HCT116 (cell line): ENCODE measurements around the gene AOPEP. TPM values are rescaled to one million over a fixed set of nuclear protein-coding genes. Genes with fewer than 3 reads are reported as not detected.

ENCODE experiments used
- ATAC-seq: fragments of 200-7000 bp; cut with Tn5 transposase; 2 replicates; pipeline ENCODE4 v1.9.1; 2020; ENCODE audit warnings: mild to moderate bottlenecking, moderate library complexity
- BruUV-seq: library from RNA; stranded (reverse); fragments of 400-500 nt; replicated peaks from 2 replicates; lab custom pipeline; 2021; lab: Mats Ljungman, UMichigan
- CTCF ChIA-PET: fragments of 300-600 bp; sonication (Branson Sonifier 250); formaldehyde crosslinking; loops from one replicate; lab custom pipeline; 2021; ENCODE audit warnings: antibody characterized with exemption; lab: Charles Lee
- POLR2A ChIA-PET: fragments of 300-600, 350-600 bp; sonication (Branson Sonifier 250); formaldehyde crosslinking; loops from one replicate; lab custom pipeline; 2021; ENCODE audit warnings: antibody characterized with exemption; lab: Charles Lee
- RAD21 ChIA-PET, 2 experiments: fragments of 300-600 bp; sonication (Branson Sonifier 250); formaldehyde crosslinking; loops; one replicate each; lab custom pipeline; 2023; ENCODE audit warnings: low total read pairs in 2 of 2; ENCODE audit not compliant: uncharacterized antibody in 2 of 2, unreplicated experiment in 2 of 2, low non-redundant PET in 1 of 2; lab: Charles Lee
- DNase-seq: peaks from one replicate; pipeline ENCODE4 v3.0.0-alpha.2; 2010; ENCODE audit warnings: low read depth, low spot score
- H2AFZ ChIP-seq: fragments of 200-600 bp; shearing (Covaris generic), sonication (generic); 2 replicates; pipeline ENCODE4 v1.6.1; 2017; ENCODE audit warnings: low read depth, mixed run types, mixed read lengths, antibody characterized with exemption, low read length; ENCODE audit not compliant: poor library complexity, severe bottlenecking
- H3K27ac ChIP-seq: 2 replicates; pipeline ENCODE4 v1.5.1; 2012; ENCODE audit warnings: low read depth, low read length
- H3K27me3 ChIP-seq: fragments of 200-600 bp; sonication (generic); 2 replicates; pipeline ENCODE4 v1.6.1; 2016; ENCODE audit warnings: mixed run types, low read length, mixed read lengths; ENCODE audit not compliant: insufficient read depth
- H3K36me3 ChIP-seq, 2 experiments: fragments of 200-500 bp in 1 of 2; fragments of 200-600 bp in 1 of 2; sonication (Bioruptor generic) in 1 of 2; sonication (generic) in 1 of 2; 2 replicates each; pipeline versions ENCODE4 v1.5.1 to v1.6.1; 2014 to 2016; ENCODE audit warnings: low read length in 2 of 2, inconsistent platforms in 1 of 2, mixed read lengths in 1 of 2, mixed run types in 1 of 2; ENCODE audit not compliant: insufficient read depth in 2 of 2, control insufficient read depth in 1 of 2
- H3K4me1 ChIP-seq, 2 experiments: fragments of 200-600 bp in 1 of 2; sonication (generic) in 1 of 2; 2 replicates each; pipeline versions ENCODE4 v1.5.1 to v1.6.1; 2012 to 2017; ENCODE audit warnings: low read length in 2 of 2, inconsistent platforms in 1 of 2, mild to moderate bottlenecking in 1 of 2, mixed read lengths in 1 of 2, mixed run types in 1 of 2, moderate library complexity in 1 of 2; ENCODE audit not compliant: insufficient read depth in 2 of 2, control insufficient read depth in 1 of 2
- H3K4me2 ChIP-seq: fragments of 200-600 bp; sonication (generic); 2 replicates; pipeline ENCODE4 v1.6.1; 2017; ENCODE audit warnings: mixed run types, low read length, mixed read lengths
- H3K4me3 ChIP-seq, 2 experiments: fragments of 200-600 bp in 1 of 2; sonication (generic) in 1 of 2; replicated peaks in 1 of 2; 2 replicates each; pipeline ENCODE4 v1.5.1; 2011 to 2016; ENCODE audit warnings: low read length in 2 of 2, control low read depth in 1 of 2, low read depth in 1 of 2, mild to moderate bottlenecking in 1 of 2, mixed read lengths in 1 of 2, mixed run types in 1 of 2
- H3K79me2 ChIP-seq: fragments of 200-600 bp; sonication (generic); 2 replicates; pipeline ENCODE4 v1.6.1; 2017; ENCODE audit warnings: mild to moderate bottlenecking, mixed run types, low read length, moderate library complexity, mixed read lengths; ENCODE audit not compliant: insufficient read depth
- H3K9ac ChIP-seq: fragments of 200-600 bp; sonication (generic); 2 replicates; pipeline ENCODE4 v1.6.1; 2016; ENCODE audit warnings: low read length, mixed read lengths
- H3K9me2 ChIP-seq: fragments of 200-600 bp; sonication (generic), shearing (Covaris generic); 2 replicates; pipeline ENCODE4 v1.6.1; 2017; ENCODE audit warnings: mixed run types, mild to moderate bottlenecking, moderate library complexity; ENCODE audit not compliant: insufficient read depth
- H3K9me3 ChIP-seq, 2 experiments: fragments of 200-500 bp in 1 of 2; fragments of 200-600 bp in 1 of 2; sonication (Bioruptor generic) in 1 of 2; sonication (generic) in 1 of 2; 2 replicates each; pipeline ENCODE4 v1.6.1; 2014 to 2017; ENCODE audit warnings: low read length in 2 of 2, mixed read lengths in 2 of 2, inconsistent platforms in 1 of 2, low read depth in 1 of 2, mild to moderate bottlenecking in 1 of 2, mixed run types in 1 of 2, moderate library complexity in 1 of 2; ENCODE audit not compliant: control insufficient read depth in 1 of 2, insufficient read depth in 1 of 2
- H4K20me1 ChIP-seq: fragments of 200-600 bp; sonication (generic), shearing (Covaris generic); 2 replicates; pipeline ENCODE4 v1.6.1; 2017; ENCODE audit warnings: mixed run types, mild to moderate bottlenecking, moderate library complexity; ENCODE audit not compliant: insufficient read depth
- CBX3 ChIP-seq: IDR thresholded peaks from 2 replicates; pipeline ENCODE4 v1.6.1; 2012; ENCODE audit warnings: low read depth
- ELF1 ChIP-seq: IDR thresholded peaks from 2 replicates; pipeline ENCODE4 v1.6.1; 2012; ENCODE audit warnings: low read depth, borderline replicate concordance
- EZH2 ChIP-seq: fragments of 200-600 bp; sonication (generic); IDR thresholded peaks from 2 replicates; pipeline ENCODE4 v1.6.1; 2017; ENCODE audit warnings: antibody characterized with exemption, mixed run types
- EZH2phosphoT487 ChIP-seq: fragments of 200-600 bp; IDR thresholded peaks from 2 replicates; pipeline ENCODE4 v1.6.1; 2018; ENCODE audit warnings: antibody characterized with exemption, borderline replicate concordance
- JUND ChIP-seq: IDR thresholded peaks from 2 replicates; pipeline ENCODE4 v1.6.1; 2012
- POLR2A ChIP-seq: IDR thresholded peaks from 2 replicates; pipeline ENCODE4 v1.7.0; 2011; ENCODE audit warnings: borderline replicate concordance; ENCODE audit not compliant: insufficient read depth, insufficient read length; ENCODE audit errors: extremely low read depth
- POLR2AphosphoS5 ChIP-seq: IDR thresholded peaks from 2 replicates; pipeline ENCODE4 v1.6.1; 2011; ENCODE audit warnings: mild to moderate bottlenecking, low read depth, low read length, moderate library complexity
- RAD21 ChIP-seq: IDR thresholded peaks from 2 replicates; pipeline ENCODE4 v1.6.1; 2012; ENCODE audit warnings: low read depth, mild to moderate bottlenecking
- SIN3A ChIP-seq: IDR thresholded peaks from 2 replicates; pipeline ENCODE4 v1.6.1; 2012; ENCODE audit warnings: low read depth
- SRF ChIP-seq: IDR thresholded peaks from 2 replicates; pipeline ENCODE4 v1.6.1; 2012; ENCODE audit warnings: low read depth
- TCF7L2 ChIP-seq: IDR thresholded peaks from 2 replicates; pipeline ENCODE4 v1.7.0; 2011; ENCODE audit warnings: borderline replicate concordance, inconsistent platforms; ENCODE audit not compliant: insufficient read depth, insufficient read length; ENCODE audit errors: extremely low read depth
- ZFX ChIP-seq: fragments of 450-650 bp; IDR thresholded peaks from 2 replicates; pipeline ENCODE4 v1.6.1; 2017
- ZNF274 ChIP-seq: fragments of 200-500 bp; sonication (Bioruptor generic); IDR thresholded peaks from 2 replicates; pipeline ENCODE4 v1.6.1; 2014; ENCODE audit warnings: mild to moderate bottlenecking, low read depth, low read length, inconsistent platforms
- intact Hi-C: fragments of 100-400 bp; cut with micrococcal nuclease; formaldehyde crosslinking; loops from 2 replicates; pipeline ENCODE4 v1.10.0; 2022
- total RNA-seq: library from RNA; stranded (reverse); gene quantifications from one replicate; pipeline ENCODE4 v1.2.1, GENCODE V29; 2021; ENCODE audit not compliant: unreplicated experiment
- TF ChIP-seq, protein P1 (sequence below): IDR thresholded peaks from 2 replicates; pipeline ENCODE4 v1.6.1; 2012; ENCODE audit warnings: low read depth
- TF ChIP-seq, protein P2 (sequence below): IDR thresholded peaks from 2 replicates; pipeline ENCODE4 v1.6.1; 2012
- TF ChIP-seq, protein P3 (sequence below): IDR thresholded peaks from 2 replicates; pipeline ENCODE4 v1.6.1; 2011; ENCODE audit warnings: mild to moderate bottlenecking, low read length, moderate library complexity; ENCODE audit not compliant: insufficient replicate concordance; ENCODE audit errors: extremely low read depth
- TF ChIP-seq, protein P4 (sequence below), 3 experiments: fragments of 200-600 bp in 1 of 3; sonication (generic) in 1 of 3; IDR thresholded peaks in 2 of 3; conservative IDR thresholded peaks in 1 of 3; 2 replicates each; pipeline ENCODE4 v1.5.1; 2012 to 2017; ENCODE audit warnings: low read depth in 2 of 3, low read length in 2 of 3, antibody characterized with exemption in 1 of 3, borderline replicate concordance in 1 of 3, control low read depth in 1 of 3, mild to moderate bottlenecking in 1 of 3, mixed read lengths in 1 of 3, mixed run types in 1 of 3, moderate library complexity in 1 of 3; ENCODE audit not compliant: insufficient read depth in 1 of 3

Gene AOPEP
- total RNA-seq, 1 experiment from 2014 or later, result 15.1 TPM

DNA sequence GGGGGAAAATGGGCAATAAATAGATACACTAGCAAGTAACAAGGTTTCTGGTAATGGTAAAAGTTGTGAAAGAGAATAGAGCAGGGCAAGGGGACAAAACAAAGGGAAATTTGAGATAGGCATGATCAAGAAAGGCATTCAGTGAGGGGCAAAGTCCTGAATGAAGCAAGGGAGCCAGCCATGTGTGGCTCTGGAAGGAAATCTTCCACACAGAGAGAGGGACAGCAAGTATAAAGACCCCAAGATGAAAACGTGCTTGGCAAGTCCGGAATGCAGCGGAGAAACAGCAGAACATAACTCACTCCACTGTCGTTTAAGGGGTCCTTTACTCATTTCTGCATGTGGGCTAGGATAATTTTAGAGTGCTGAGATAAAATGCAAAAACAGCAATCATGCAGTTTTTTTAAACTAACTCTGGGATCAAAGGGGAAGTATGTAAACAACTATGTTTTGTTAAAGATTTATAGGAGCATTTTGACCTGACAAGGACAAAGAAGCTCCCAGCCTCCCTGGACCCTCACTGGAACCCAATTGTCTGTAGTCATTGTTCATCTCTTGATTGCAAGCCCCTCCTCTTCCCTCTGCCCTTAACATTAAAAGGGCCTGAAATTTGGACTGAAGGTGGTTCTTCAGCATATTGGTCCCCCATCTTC, 22.9 kb upstream of the AOPEP start:
- TF ChIP-seq, protein P1, sequence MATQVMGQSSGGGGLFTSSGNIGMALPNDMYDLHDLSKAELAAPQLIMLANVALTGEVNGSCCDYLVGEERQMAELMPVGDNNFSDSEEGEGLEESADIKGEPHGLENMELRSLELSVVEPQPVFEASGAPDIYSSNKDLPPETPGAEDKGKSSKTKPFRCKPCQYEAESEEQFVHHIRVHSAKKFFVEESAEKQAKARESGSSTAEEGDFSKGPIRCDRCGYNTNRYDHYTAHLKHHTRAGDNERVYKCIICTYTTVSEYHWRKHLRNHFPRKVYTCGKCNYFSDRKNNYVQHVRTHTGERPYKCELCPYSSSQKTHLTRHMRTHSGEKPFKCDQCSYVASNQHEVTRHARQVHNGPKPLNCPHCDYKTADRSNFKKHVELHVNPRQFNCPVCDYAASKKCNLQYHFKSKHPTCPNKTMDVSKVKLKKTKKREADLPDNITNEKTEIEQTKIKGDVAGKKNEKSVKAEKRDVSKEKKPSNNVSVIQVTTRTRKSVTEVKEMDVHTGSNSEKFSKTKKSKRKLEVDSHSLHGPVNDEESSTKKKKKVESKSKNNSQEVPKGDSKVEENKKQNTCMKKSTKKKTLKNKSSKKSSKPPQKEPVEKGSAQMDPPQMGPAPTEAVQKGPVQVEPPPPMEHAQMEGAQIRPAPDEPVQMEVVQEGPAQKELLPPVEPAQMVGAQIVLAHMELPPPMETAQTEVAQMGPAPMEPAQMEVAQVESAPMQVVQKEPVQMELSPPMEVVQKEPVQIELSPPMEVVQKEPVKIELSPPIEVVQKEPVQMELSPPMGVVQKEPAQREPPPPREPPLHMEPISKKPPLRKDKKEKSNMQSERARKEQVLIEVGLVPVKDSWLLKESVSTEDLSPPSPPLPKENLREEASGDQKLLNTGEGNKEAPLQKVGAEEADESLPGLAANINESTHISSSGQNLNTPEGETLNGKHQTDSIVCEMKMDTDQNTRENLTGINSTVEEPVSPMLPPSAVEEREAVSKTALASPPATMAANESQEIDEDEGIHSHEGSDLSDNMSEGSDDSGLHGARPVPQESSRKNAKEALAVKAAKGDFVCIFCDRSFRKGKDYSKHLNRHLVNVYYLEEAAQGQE, result no peak
- no peak for TF ChIP-seq CBX3
- no peak for TF ChIP-seq POLR2A
- no peak for TF ChIP-seq ZFX
- no peak for TF ChIP-seq ZNF274
- TF ChIP-seq SRF, result no peak
- TF ChIP-seq ELF1, result no peak
- TF ChIP-seq, protein P2, sequence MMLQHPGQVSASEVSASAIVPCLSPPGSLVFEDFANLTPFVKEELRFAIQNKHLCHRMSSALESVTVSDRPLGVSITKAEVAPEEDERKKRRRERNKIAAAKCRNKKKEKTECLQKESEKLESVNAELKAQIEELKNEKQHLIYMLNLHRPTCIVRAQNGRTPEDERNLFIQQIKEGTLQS, result no peak
- TF ChIP-seq EZH2, result no peak
- TF ChIP-seq, protein P3, sequence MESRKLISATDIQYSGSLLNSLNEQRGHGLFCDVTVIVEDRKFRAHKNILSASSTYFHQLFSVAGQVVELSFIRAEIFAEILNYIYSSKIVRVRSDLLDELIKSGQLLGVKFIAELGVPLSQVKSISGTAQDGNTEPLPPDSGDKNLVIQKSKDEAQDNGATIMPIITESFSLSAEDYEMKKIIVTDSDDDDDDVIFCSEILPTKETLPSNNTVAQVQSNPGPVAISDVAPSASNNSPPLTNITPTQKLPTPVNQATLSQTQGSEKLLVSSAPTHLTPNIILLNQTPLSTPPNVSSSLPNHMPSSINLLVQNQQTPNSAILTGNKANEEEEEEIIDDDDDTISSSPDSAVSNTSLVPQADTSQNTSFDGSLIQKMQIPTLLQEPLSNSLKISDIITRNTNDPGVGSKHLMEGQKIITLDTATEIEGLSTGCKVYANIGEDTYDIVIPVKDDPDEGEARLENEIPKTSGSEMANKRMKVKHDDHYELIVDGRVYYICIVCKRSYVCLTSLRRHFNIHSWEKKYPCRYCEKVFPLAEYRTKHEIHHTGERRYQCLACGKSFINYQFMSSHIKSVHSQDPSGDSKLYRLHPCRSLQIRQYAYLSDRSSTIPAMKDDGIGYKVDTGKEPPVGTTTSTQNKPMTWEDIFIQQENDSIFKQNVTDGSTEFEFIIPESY, result no peak
- TF ChIP-seq RAD21, result no peak
- TF ChIP-seq POLR2AphosphoS5, result no peak
- no peak for TF ChIP-seq SIN3A
- TF ChIP-seq TCF7L2, result no peak
- TF ChIP-seq, protein P4, sequence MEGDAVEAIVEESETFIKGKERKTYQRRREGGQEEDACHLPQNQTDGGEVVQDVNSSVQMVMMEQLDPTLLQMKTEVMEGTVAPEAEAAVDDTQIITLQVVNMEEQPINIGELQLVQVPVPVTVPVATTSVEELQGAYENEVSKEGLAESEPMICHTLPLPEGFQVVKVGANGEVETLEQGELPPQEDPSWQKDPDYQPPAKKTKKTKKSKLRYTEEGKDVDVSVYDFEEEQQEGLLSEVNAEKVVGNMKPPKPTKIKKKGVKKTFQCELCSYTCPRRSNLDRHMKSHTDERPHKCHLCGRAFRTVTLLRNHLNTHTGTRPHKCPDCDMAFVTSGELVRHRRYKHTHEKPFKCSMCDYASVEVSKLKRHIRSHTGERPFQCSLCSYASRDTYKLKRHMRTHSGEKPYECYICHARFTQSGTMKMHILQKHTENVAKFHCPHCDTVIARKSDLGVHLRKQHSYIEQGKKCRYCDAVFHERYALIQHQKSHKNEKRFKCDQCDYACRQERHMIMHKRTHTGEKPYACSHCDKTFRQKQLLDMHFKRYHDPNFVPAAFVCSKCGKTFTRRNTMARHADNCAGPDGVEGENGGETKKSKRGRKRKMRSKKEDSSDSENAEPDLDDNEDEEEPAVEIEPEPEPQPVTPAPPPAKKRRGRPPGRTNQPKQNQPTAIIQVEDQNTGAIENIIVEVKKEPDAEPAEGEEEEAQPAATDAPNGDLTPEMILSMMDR (IDR thresholded peaks at IDR 0.05 in 2 of 3, conservative IDR thresholded peaks at IDR 0.05 in 1 of 3; ENCODE audit: borderline replicate concordance in 1 of 3, insufficient read depth in 1 of 3, low read depth in 2 of 3, low read length in 2 of 3), result no peak
- TF ChIP-seq JUND, result no peak
- no peak for TF ChIP-seq EZH2phosphoT487
- intact Hi-C loops, result no loop called here
- Histone ChIP-seq H3K9me3 (no peaks in the 10 kb centered on the region), H3K9me2 (no peaks in the 10 kb centered on the region), H3K4me2 (no peak overlapping the region), H3K4me1 (no peaks in the 10 kb centered on the region), H3K79me2 (no peaks in the 10 kb centered on the region), H3K4me3 (no peak overlapping the region), H3K27me3 (no peaks in the 10 kb centered on the region; the same call in 1 of the 2 replicates), H3K27ac (no peak overlapping the region), H4K20me1 (no peaks in the 10 kb centered on the region), H3K9ac (no peak overlapping the region), H2AFZ (no peak overlapping the region), H3K36me3 (no peaks in the 10 kb centered on the region)
- ATAC-seq, result no peak
- ChIA-PET RAD21 (no interaction called here), POLR2A (no interaction called here), CTCF (no interaction called here)
- no TSS peak for BruUV-seq
- no peak for DNase-seq
